Stimulated activated CD4-positive, alpha-beta T cell treated with anti-CD3 and anti-CD28 coated beads, Interleukin-1b, Interleukin-23, amount 100 ng/mL, for 1 hour (primary cell): ENCODE results near the gene MARCHF4.
"Not testable (repeated sequence)": the region's sequence is repeated elsewhere in the genome, so short reads cannot be mapped to it uniquely, and the experiment has no call there.

ENCODE experiments used
- DNase-seq, 2 donors: peaks; one replicate each; pipeline ENCODE4 v3.0.0-alpha.2; 2020; ENCODE audit warnings: low read depth in 2 of 2

The MARCHF4 gene

DNA sequence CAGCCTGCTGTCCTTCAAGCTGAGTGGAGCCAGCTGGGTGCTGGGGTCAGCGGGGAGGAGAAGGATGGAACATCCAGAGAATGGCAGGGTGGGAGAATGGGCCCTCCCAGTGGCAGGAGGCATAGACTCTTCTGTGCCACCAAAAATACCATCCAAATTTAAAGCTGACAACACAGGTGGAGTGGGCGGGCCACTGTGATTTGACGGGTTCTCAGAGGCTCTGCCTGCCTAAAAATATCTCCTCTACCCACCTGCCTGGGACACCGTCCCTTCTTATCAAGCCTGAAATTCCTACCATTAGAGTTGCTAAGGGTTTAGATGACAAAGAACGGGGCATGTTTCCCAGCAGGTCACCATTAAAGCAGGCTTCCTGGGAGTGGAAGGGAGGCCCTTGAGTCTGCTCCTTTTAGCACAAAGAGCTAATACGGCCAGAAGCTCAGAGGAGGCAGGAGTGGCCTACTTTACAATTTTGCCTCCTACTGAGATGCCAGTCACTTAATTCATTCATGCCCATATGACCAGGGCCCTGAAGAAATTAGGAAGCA, 19.8 kb upstream of the MARCHF4 start:
- no peak for DNase-seq

DNA sequence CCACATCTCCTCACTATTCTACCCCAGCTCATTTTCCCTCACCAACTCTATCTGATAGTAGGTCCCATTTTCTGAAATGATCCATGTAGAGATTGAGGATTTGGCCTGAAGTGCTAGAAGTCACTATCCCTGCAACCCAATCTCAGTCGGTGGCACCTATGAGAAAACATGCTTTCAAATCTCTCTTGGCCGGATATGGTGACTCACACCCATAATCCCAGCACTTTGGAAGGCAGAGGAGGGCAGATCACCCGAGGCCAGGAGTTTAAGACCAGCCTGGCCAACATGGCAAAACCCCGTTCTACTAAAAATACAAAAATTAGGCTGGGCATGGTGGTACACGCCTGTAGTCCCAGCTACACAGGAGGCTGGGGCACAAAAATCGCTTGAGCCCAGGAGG, 19.1 kb upstream of the MARCHF4 start:
- no peak for DNase-seq

DNA sequence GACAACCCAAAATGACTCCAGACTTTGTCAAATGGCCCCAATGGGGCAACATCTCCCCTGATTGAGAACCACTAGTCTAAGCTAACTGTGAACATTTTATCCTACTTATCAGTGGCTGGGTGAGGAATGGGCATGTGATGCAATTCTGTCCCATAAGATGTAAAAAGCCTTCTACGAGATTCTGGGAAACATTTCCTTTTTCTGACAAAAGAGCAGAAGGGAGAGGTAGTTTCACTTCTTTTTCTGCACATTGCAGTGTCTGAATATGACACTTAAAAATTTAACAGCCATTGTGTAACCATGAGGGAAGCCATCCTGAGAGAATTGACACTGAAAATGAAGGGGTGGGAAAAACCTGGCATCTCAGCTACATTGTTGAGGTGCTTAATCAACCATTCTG, 17.3 kb upstream of the MARCHF4 start:
- no peak for DNase-seq

DNA sequence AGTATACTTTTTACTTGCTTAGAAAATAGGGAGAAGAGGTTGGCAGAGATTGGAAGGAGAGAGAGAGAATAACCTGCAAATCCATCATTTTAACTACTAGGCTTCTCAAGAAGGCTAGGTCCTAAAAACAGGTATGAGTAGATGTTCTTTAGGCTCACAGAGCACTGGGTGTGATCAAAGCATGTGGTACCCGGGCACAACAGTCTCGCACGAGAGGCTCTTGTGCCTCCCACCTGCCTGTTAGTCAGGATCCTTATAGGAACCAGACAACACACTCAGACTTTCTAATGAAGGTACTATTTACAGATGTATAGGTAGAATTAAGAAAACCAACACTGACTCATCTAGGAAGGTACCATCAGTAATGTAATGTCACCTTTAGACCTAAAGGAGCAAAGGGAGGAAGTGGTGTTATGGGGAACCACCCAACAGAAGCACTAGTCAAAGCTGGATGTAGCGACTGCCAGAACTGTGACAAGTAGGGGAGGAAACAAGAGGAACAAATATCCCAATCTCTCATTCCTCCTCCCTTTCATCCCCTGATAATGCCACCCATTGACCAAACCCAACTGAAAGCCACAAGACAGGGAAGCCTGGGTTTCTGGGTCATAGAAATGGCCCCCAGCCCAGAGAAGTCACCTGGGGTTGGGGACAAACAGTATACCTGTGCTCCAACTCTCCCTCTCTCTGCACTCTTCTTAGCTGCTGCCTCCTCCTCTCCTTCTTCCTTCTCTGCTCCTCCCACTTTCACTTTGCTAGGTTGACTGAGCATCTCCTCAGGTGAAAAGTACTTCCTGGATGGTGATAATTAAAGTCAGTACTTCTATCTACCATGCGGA, 16.0 kb upstream of the MARCHF4 start:
- DNase-seq, result no peak

DNA sequence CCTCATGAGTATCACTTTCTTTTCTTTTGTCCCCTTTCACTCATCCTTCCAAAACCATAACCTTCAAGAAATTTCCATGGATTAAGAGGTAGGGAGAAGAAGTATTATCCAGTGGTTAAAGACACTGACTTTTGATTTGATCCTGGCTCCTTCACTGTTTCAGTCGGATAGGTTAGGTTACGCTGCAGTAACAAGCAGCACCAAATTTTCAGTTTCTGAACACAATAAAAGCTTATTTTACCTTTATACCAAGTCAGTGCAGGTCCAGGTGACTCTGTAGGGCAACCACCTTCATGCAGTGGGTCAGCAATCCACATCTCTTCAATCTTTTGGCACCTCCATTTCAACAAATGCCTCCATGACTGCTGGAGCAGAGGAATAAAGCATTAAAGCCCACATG, 15.0 kb upstream of the MARCHF4 start:
- no peak for DNase-seq

DNA sequence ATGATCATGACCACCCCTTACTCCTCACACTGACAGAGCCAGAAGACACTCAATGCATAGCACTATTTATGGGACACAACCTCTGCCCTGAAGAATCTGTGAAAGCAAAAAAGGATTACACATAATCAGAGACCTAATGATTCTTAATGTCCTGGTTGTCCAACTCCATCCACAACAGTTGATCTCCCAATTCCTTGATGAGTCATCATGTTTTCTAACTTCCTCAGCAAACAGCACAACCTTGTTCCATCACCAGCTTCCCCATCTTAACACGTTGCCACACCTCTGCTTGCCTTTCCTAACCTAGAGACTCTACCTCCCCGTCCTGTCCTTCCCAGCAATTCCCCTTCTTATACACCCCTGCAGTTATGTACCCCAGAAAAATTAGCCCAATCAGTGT, 13.2 kb upstream of the MARCHF4 start:
- DNase-seq, result no peak

DNA sequence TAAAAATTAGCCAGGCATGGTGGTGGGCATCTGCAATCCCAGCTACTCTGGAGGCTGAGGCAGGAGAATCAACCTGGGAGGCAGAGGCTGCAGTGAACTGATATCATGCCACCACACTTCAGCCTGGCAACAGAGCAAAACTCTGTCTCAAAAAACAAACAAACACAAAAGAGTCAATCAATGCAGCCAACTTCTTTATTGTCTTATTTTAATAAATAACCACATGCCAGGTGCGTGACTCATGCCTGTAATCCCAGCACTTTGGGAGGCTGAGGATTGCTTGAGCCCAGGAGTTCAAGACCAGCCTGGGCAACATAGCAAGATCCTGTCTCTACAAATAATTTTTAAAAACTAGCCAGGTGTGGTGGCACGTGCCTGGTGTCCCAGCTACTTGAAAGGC, 12.1 kb upstream of the MARCHF4 start:
- not testable (repeated sequence) for DNase-seq

DNA sequence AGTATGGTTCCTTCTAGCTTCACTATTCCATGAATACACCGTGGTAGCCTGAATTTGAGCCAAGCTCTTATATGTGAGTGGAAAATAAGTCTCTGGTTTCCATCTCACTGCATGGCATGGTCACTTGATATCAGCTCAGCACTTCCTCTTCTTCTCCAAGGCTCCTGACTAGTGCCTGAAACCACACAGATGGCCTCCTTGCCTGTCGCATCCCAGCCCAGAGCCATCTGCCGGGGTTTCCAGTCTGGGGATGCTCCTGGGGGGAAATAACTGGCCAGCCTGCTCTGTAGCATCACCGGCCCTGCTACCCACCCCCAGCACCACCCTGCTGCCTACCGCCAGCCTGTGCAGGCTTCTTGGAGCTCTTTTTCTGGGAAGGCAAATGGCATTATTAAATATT, 7.7 kb upstream of the MARCHF4 start:
- DNase-seq, result no peak

DNA sequence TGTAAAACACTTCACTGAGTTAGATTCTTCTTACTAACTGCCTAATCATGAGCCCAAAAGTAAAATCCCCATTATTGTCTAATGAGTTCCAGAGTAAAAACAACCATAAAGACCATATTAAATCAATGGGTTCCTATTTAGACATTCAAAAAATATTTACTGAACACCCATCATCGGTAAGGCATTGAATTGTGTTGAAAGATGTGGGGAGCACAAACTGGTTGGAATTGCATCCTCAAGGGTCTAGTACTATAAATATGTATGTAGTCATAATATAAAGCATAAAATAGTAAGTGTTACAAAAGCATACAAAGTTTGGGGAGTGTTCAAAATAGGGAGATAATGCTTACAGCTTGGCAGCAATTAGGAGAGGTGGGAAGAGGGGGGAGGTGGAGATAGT, 3.0 kb upstream of the MARCHF4 start:
- DNase-seq, result no peak

DNA sequence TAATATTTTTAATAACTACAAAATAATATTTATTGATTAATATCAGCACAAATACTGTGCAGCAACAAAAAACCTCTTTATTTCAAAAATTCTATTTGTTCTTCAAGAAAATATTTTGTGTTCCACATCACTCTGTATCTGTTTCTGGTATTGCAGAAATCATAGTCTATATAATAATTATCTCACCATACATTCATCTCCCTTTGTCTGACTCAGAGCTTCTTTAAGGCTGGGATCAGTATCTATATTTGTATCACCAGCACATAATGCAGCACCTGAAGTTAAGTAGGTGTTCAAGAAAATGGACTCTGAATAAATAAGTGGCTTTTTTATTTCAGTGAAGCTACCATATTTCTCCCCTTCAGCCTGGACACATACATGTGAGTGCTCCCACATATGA, 1.6 kb upstream of the MARCHF4 start:
- DNase-seq, result no peak

DNA sequence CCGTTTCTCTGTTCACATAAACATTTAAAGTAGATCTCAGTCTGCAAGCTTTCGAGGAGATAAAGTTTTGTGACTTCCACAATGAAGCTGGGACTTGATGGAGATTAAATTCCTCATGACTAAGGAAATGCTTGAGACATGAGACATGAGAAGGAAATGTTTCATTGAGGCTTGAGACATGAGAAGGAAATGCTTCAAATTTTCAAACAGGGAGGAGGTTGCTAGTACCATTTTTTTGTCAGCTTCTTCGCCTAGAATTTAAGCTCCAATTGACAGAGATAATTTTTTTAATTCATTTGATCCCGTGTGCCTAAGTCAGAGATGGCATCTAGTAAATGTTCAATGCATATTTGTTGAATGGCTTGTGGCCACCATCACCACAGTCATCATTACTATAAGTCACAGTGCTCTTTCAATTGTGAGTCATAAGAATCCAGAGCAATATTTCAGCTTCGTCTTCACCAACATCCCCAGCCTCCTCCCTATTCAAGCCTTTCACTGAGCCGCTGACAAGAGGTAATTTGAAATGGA, 543 bp upstream of the MARCHF4 start:
- no peak for DNase-seq

DNA sequence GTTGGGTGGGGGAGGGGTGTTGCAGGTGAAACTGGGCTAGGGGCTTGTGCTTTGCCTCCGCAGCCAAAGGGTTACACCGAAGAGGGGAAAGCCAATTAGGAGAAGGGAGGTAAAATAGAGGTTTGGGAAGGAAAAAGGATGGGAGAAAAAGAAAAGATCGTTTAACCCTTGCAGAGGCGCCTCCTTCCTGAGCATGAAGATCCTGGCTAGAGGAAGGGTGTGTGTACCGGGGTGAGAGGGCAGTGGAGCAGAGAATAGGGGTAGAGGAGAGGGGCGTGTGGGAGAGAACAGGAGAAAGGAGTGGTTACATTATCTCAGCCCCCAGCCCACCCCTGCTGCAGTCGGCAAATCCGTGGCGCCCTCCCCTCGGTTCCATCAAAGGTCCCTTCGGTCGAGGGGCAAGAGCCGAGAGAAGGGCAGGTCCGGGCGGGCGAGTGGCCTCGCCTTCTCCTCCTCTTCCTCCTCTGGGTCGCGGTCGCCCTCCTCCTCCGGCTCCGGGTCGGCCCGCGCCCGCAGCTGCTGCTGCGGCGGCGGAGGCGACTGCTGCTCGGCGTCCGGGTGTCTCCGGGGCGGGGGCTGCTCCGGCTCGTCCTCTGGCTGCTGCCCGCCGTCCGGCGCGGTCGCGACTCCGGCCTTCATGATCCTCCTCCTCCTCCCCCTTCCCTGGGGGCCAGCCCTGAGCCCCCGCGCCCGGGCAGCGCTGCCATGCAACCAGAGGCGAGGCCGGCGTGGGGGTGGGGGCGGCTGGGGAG, 1.1 kb downstream of the MARCHF4 start:
- no peak for DNase-seq

DNA sequence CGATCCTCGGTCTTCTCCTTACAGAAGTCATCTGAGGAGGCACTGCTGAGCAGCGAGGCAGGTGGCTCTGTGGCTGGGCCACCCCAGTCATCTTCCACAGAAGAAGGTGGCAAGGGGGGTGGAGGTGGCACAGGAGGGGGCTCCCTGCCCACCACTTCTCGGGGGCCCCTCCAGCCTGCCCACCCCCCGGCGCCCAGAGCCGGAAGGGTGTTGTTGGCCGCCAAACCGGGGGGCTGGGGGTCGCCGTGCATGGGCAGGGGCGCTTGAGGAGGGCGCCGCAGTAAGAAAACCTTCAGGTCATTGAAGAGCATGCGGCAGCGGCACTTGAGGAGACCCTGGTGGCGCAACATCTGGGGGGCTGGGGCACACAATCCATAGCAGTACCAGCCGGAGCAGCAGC, 2.5 kb downstream of the MARCHF4 start:
- DNase-seq, result no peak

DNA sequence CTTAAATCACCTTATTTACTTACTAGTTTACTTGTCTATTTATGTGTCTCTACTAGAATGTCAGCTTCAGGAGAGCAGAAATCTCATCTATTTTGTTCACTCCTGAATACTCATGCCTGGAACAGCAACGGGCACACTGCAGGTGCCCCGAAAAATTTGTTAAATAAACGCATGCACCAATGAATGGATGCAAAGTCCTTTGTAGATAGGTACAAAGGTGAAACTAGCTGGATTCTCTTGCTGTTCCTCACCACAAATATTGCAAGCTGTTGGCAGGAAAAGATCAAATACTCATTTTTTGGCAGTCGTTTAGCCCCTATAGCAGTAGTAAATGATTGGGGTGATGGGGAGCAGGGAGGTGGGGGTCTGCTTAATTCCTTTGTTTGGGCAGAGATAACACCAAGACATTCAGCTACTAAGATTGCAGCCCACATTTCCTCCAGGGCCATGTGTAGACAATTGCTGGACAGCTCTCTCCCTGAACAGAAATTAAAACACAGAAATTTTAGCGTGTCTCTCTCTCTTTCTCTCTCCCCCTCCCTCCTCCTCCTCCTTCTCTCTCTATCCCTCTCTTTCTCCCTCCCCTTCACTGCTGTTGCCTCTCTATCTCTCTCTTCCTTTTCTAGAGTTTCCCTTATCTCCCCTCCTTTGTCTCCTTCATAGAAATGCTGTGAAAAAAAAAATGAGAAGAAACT, 5.4 kb downstream of the MARCHF4 start:
- no peak for DNase-seq

DNA sequence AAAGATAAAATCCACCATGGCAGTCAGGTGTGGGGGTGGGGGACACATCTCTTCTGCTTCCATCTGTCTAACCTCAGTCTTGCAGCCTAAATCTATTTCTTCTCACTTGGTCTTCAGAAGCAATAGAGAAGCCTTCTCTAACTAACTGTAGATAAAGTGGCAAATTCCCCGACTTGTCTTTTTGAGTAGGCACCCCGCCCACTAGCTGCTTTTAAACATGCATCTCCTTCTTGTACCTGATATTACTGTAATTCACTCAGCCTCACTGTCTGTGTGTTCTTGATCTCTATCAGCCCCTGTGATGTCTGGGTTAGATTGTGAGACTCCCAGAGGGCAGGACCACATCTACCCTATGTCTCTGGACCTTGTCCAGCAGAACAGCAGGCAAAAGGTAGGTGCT, 6.8 kb downstream of the MARCHF4 start:
- DNase-seq, result no peak

DNA sequence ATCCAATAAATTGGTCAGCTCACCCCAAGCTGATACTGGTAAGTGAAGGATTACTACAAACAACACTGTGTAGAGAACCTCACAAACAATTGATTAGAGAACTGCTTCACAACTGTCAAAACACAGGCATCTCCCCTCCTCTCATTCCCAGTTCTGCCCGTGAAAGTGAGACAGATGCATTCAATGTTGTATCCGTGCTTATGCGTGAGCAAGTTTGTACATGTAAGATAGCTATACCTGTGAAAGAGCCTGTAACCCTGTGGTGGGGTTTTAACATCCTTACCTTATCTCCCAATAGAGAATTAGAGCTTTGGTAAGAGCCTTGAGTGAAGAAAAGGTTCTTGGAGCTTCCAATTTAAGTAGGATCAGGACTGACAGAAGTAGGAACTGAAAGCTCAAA, 9.1 kb downstream of the MARCHF4 start:
- DNase-seq, result no peak

DNA sequence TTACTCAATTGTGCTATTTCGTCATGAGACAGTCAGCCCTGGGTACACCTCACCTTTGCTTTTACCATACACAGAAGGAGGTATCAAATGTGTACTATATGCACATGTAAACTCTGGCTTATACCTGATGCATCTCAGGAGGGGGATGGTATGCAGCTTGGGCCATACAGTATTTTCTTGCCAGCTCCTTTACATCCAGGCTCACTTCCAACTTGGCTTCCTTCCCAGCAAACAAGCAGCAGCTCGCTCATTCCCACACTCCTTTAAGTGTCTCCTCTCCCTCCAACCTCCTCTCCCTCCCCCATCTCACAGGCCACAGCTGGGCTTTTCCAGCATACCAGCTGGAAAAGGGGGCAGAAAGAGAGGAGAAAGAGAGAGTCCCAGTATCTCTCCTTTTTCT, 9.6 kb downstream of the MARCHF4 start:
- DNase-seq, result no peak

DNA sequence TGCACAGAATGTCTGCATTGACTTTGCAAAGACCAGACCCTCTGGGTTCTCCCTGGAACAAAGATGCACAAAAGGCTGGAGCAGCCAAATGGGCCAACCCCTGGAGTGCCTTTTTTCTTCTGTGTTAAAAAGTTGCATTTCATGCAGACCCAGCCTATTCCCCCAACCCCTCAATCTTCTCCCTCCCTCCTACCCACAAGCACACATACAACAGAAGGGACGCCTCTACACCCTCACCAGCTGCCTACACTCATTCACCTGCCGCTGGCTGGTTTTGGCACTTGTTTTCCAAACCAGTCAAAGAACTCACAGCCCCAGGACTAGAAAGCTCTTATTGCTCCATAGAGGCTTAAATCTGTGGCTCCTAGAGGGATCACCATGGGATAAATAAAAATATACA, 16.6 kb downstream of the MARCHF4 start:
- DNase-seq, result no peak

DNA sequence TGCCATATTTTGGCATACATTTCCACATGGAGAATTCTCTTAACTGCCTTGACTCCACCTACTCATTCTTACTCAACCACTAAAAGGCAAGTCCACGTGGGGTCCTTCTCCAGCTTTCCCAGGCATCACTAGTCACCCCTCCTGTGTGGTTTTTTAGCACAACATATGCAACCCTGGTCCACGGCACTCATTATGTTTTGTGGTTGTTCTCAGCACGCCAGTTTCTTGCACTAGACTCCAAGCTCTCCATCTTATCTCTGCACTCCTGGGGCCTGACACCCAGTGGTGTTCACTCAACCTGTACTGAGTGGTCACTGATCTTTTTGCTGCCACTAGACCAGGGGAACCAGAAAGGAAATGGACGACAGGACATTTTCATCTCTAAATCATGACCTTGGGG, 18.0 kb downstream of the MARCHF4 start:
- no peak for DNase-seq

DNA sequence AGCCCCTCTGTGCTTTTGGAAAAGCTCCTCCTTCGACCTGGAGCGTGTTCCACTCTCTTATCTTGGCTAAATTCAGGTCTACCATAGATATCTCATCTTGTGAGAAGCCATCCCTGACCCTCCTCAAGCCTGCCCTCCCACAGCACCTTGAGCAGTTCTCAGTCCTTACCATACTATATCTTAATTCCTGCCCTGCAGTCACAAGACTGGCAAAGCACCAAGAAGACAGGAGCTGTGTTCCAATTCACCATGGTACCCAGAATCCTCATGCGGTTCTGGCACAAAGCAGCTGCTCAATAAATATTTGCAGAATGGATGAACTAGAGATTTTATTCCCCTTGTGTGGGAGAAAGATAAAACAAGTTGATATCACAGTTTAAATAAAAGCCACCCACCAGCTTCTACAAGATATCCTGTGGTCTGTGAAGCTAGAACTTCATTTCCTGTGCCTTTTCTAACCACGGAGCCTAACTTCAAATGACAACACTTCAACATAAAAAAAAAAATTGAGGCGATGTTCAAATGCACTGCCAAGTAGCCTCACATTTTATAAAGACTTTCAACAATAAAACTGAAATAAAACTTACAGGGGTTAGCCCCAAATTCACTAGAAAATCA, 19.5 kb downstream of the MARCHF4 start:
- no peak for DNase-seq

DNA sequence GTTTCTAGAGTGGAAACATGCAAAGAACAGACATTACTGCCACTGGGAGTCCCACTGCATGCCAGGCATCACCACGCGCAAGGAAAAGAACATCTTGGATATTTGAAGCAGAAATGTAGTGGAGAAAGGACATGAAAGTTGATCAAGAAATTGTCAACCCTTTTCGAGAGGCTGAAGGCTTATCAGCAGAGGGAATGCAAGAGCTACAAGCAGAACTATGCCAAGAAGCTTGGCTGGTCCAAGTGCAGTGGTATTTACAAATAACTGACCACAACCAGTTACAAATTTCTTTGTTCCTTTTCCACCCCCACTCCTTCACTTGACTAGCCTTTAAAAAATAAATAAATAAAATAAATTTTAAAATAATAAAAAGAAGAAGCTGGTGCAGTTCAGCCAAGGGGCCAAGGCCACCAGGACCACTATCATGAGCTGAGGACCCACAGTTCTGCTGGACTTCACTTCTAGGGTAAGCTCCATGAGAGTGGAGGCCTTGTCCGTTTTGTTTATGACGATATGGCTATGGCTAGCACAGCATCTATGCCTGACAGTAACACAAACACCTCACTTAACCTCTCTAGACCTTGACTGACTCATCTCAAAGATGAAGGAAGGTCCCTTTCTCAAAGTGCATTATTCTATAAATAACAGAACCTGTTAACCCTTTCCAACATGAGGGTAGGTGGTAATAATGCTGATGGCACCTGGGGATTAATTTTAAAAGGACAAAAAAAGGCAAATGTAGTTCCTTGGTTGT, 20.9 kb downstream of the MARCHF4 start:
- no peak for DNase-seq
